NCI-H748 (cell line): ENCODE measurements around the gene ITGB8.
A peak's percentile ranks its signal among the peaks of the same experiment; 100 is the strongest.
"Not testable (repeated sequence)": the region's sequence is repeated elsewhere in the genome, so short reads cannot be mapped to it uniquely, and the experiment has no call there.

Experiments used
- DNase-seq: peaks from one replicate; lab custom pipeline; 2025; ENCODE audit not compliant: unreplicated experiment; lab: John Stamatoyannopoulos, UW

Gene ITGB8

GRCh38 chr7:20330239-20330927 lies at the start of gene ITGB8:
Gene ITGB8 (plus strand): TSS chr7:20330900. CDS start chr7:20331807, 907 bp downstream.
- DNase-seq: peak; percentile 90

- no peak for DNase-seq
Observed at GRCh38 chr7:20282959-20283358, 47.7 kb upstream of the ITGB8 start.

- no peak for DNase-seq
Observed at GRCh38 chr7:20283385-20283784, 47.3 kb upstream of the ITGB8 start.

DNA sequence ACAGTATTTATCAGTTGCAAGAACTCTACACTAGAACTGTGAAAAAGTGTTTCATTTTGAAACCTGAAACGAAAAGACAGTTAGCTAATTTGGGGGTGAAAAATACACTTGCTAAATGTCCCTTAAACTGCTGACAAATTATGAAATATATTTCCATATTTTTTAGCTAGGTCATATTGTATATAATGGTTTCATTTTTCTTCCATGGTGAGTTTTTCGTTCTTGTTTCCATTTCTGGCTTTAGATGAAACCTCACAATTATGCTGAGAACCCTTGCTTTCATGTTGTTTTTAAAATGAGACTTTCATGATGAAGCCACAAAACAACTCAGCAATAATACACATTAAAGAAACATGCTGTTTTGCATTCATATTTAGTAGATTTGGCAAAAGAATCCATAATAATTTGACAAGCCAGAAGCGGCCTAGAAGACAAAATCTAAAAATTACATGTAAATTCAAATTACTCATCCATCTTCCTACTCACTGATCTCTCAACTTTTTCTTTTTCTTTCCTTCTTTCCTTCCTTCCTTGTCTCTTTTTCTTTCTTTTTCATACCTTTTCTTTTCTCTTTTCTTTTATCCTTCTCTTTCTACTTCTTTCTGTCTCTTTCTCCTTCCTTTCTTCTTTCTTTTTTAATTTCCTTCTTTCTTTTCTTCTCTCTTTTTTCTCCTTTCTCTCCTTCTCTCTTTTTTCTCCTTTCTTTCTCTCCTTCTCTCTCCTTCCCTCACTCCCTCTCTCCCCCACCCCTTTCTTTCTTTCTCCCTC lies 46.5 kb upstream of the ITGB8 start:
- no peak for DNase-seq

- no peak for DNase-seq
Observed at GRCh38 chr7:20284771-20285143, 45.9 kb upstream of the ITGB8 start.

- no peak for DNase-seq
Observed at GRCh38 chr7:20287317-20287716, 43.4 kb upstream of the ITGB8 start.

- DNase-seq: no peak
Observed at GRCh38 chr7:20288036-20288435, 42.7 kb upstream of the ITGB8 start.

- no peak for DNase-seq
Observed at GRCh38 chr7:20290505-20291111, 40.1 kb upstream of the ITGB8 start.

- no peak for DNase-seq
Observed at GRCh38 chr7:20293336-20293735, 37.4 kb upstream of the ITGB8 start.

DNA sequence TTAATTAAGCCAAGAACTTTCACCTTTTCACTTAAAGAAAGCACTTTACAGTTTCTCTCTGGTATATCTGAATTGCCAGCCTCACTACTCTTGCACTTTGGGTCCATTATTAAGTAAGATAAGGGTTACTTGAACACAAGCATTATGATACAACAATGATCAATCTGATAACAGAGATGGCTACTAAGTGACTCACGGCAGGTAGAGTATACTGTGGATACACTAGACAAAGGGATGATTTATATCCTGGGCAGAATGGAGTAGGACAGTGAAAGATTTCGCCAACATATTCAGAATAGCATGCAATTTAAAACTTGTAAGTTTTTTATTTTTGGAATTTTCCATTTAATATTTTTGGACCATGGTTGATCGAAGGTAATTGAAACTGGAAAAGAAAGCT lies 34.3 kb upstream of the ITGB8 start:
- DNase-seq: no peak

DNA sequence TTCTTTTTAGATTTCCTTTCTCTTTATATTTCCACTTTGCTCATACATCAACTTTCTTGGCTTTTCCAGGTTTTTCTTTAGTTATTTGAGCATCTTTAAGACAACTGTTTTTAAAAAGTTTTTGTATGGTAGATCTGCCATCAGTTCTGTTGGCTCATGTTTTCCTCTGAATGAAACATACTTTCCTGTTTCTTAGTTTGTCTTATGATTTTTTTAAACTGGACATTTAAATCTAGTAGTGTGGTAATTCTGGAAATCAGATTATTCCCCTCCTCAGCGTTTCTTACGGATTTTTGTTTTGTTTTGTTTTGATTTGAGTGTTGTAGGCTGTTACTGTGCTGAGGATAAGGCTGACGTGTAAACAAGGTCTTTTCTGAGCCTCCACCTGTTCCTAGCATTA lies 33.8 kb upstream of the ITGB8 start:
- no peak for DNase-seq

DNA sequence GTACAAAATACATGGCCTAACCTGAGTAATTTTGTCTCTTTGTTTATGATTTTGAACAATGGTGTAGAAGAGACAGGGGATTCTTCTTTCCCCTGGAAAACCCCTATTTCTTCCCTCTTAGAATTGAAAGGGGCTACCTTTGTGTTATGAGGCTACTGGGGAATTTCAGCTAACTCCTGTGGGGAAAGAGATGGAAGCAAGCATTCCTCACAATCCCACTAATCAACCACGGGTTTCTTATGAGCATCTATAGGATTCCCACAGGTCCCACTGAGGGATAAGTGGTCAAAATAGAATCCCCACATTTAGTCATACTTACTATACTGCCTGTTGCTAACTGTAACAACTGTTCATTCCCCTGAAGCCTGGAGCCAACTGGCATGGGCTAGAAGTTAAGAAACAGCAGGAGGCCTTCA lies 32.2 kb upstream of the ITGB8 start:
- no peak for DNase-seq

GRCh38 chr7:20299145-20299544 lies 31.6 kb upstream of the ITGB8 start:
- no peak for DNase-seq

DNA sequence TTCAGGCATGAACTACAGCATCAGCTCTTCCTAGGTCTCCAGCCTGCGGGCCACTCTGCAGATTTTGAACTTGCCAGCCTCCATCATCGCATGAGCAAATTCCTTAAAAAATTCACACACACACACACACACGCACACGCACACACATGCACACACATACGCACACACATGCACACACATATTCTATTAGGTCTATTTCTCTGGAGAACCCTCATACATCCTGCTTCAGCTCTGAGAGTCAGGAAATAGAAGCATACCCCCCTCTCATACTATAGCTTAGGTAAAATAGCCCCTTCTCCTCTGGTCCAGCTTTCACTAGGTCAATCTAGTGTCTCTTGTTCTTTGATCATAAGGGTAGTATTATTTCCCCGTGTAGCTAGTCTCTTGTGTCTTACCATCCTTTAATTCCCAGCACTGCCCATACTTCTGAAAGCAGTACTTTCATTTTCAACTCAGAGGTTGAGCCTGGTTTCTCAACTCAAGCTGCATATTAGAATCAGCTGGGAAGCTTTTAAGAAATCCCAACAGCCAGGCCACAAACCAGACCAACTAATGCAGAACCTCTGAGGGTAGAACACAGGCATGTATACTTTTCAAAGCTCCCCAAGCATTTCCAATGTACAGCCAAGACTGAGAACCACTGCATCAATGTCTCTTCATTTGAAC lies 30.9 kb upstream of the ITGB8 start:
- no peak for DNase-seq

GRCh38 chr7:20301311-20301939 lies 29.3 kb upstream of the ITGB8 start:
- DNase-seq: no peak

- DNase-seq: not testable (repeated sequence)
Observed at GRCh38 chr7:20302300-20302699, 28.4 kb upstream of the ITGB8 start.

DNA sequence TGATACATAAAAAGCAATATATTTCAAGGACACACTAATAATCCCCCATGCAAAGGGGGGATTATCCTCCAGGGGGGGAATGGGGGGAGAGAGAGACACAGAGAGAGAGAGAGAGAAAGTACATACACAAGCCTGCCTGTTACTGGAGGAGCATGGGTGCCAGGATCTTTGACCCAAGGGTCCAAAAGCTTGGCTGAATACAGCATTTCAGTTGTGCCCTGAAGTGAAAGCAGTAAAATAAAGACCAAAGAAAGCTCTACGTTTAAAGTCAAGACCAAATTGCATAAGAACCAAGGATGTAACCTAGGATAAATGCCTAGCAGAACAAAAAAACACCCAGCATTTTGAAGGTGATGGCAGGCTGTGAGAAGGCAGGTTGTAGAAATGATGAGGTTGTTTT lies 27.8 kb upstream of the ITGB8 start:
- DNase-seq: no peak

GRCh38 chr7:20304366-20304765 lies 26.3 kb upstream of the ITGB8 start:
- peak; percentile 95 for DNase-seq

- DNase-seq: no peak
Observed at GRCh38 chr7:20305726-20306125, 25.0 kb upstream of the ITGB8 start.

DNA sequence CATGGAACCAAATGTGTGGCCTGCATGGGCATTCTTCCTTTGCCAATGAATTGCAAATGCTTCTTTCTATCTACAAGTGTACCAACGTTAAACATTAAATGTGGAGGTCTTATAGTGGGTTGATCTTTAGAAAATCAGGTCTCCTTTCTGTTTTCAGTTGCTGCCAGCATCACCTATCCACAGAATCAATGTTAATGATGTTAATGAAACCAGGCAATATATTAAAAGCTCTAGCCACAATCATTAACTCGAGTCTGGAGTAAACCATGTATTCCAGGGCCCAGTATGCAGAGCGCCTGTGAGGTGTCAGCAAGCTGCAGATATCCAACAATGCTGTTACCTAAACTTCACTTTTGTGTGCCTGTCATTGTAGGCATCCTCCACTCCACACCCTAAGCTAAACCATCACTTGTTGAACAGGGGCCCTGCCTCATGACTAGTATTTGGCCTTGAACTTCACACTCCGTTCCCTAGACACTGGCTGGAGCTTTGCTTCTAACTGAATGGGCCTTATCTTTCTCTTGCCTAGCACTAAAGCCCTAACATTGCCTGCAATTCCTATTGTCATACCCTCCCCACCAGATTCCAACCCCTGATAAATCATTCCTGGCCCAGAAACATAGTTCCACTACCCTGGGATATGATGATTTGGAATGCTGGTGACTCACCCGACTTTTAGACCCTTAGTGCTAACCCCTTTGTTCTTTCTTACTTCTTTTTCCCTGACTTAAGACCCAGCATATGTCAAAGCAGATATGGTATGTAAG lies 24.3 kb upstream of the ITGB8 start:
- no peak for DNase-seq
